Left ventricle myocardium inferior (tissue), 1 donor: ENCODE measurements around the gene RERE. TPM values are rescaled to one million over a fixed set of nuclear protein-coding genes. Genes with fewer than 3 reads are reported as not detected.

Experiments
- DNase-seq: peaks from one replicate; pipeline ENCODE4 v3.0.0-alpha.2; 2020
- H3K27ac ChIP-seq: fragments of 200-600 bp; replicated peaks from 2 replicates; pipeline ENCODE4 v1.8.0; 2021
- H3K27me3 ChIP-seq: fragments of 200-600 bp; 2 replicates; pipeline ENCODE4 v1.8.0; 2021; ENCODE audit warnings: low read depth
- H3K36me3 ChIP-seq: fragments of 200-600 bp; 2 replicates; pipeline ENCODE4 v1.8.0; 2021
- H3K4me1 ChIP-seq: fragments of 200-600 bp; 2 replicates; pipeline ENCODE4 v1.8.0; 2021
- H3K4me3 ChIP-seq: fragments of 200-600 bp; 2 replicates; pipeline ENCODE4 v1.8.0; 2021; ENCODE audit warnings: mild to moderate bottlenecking, moderate library complexity
- H3K9me3 ChIP-seq: fragments of 200-600 bp; replicated peaks from 2 replicates; pipeline ENCODE4 v1.8.0; 2021
- CTCF ChIP-seq: fragments of 200-600 bp; IDR thresholded peaks from 2 replicates; pipeline ENCODE4 v1.8.0; 2021; ENCODE audit warnings: antibody characterized with exemption, mild to moderate bottlenecking, borderline replicate concordance
- intact Hi-C: fragments of 100-400 bp; cut with micrococcal nuclease; formaldehyde crosslinking; loops from one replicate; pipeline ENCODE4 v1.11.0; 2022
- total RNA-seq: library from RNA; stranded (reverse); fragmentation: NEBNext Ultra II Directional; extraction: Animal tissue kit (Norgen Biotek cat#: 25700); gene quantifications from one replicate; pipeline ENCODE4 v1.2.1, GENCODE V29; 2021
- donor health status: DM: no; HTN: yes; CAD: no; lungs with severe emphysema.

RERE gene
- total RNA-seq, 1 donor from 2014 or later: 141 TPM

- H3K27me3 ChIP-seq: no peaks in the 10 kb centered on the region
- H3K27ac ChIP-seq: peak overlapping the region; percentile 31
These were observed 149.4 kb downstream of the RERE start for GRCh38 chr1:8667869-8668594.

GRCh38 chr1:8666389-8667167 is 150.9 kb downstream of the RERE start:
- intact Hi-C loops: no loop called here
- Histone ChIP-seq H3K4me3 (no peak overlapping the region), H3K27ac (peak overlapping the region; percentile 30), H3K27me3 (no peaks in the 10 kb centered on the region), H3K9me3 (no peaks in the 10 kb centered on the region), H3K4me1 (peaks cover 97% of the 10 kb centered on the region), H3K36me3 (no peaks in the 10 kb centered on the region)
- TF ChIP-seq CTCF: no peak
- no peak for DNase-seq

More at GRCh38 chr1:8667869-8668594, 149.4 kb downstream of the RERE start:
- intact Hi-C loops: no loop called here
- H3K4me1 ChIP-seq: peaks cover 84% of the 10 kb centered on the region
- H3K36me3 ChIP-seq: no peaks in the 10 kb centered on the region
- no peak for TF ChIP-seq CTCF
- no peak for DNase-seq
- no peak overlapping the region for H3K4me3 ChIP-seq
- H3K9me3 ChIP-seq: no peaks in the 10 kb centered on the region

- DNase-seq: no peak
- Histone ChIP-seq H3K9me3 (no peaks in the 10 kb centered on the region), H3K27ac (peak overlapping the region; percentile 30), H3K27me3 (no peaks in the 10 kb centered on the region), H3K4me1 (peaks cover 97% of the 10 kb centered on the region), H3K36me3 (no peaks in the 10 kb centered on the region), H3K4me3 (no peak overlapping the region)
- no peak for TF ChIP-seq CTCF
- intact Hi-C loops: no loop called here
These were observed 151.6 kb downstream of the RERE start for GRCh38 chr1:8665833-8666232.

- Histone ChIP-seq H3K4me3 (no peak overlapping the region), H3K4me1 (peaks cover 97% of the 10 kb centered on the region), H3K27me3 (no peaks in the 10 kb centered on the region), H3K9me3 (no peaks in the 10 kb centered on the region), H3K27ac (peak overlapping the region; percentile 70), H3K36me3 (no peaks in the 10 kb centered on the region)
- DNase-seq: no peak
- intact Hi-C loops: no loop called here
- TF ChIP-seq CTCF: no peak
These were observed 152.6 kb downstream of the RERE start for GRCh38 chr1:8664887-8665286.

- Histone ChIP-seq H3K36me3 (no peaks in the 10 kb centered on the region), H3K27me3 (no peaks in the 10 kb centered on the region), H3K4me1 (peaks cover 97% of the 10 kb centered on the region), H3K27ac (peak overlapping the region; percentile 70), H3K4me3 (no peak overlapping the region), H3K9me3 (no peaks in the 10 kb centered on the region)
- DNase-seq: no peak
- no peak for TF ChIP-seq CTCF
- intact Hi-C loops: no loop called here
These were observed 153.5 kb downstream of the RERE start for GRCh38 chr1:8663915-8664329.
